Measurements from ENCODE around the gene CDK5RAP3.
A peak's percentile ranks its signal among the peaks of the same experiment; 100 is the strongest.

Gene CDK5RAP3

DNA sequence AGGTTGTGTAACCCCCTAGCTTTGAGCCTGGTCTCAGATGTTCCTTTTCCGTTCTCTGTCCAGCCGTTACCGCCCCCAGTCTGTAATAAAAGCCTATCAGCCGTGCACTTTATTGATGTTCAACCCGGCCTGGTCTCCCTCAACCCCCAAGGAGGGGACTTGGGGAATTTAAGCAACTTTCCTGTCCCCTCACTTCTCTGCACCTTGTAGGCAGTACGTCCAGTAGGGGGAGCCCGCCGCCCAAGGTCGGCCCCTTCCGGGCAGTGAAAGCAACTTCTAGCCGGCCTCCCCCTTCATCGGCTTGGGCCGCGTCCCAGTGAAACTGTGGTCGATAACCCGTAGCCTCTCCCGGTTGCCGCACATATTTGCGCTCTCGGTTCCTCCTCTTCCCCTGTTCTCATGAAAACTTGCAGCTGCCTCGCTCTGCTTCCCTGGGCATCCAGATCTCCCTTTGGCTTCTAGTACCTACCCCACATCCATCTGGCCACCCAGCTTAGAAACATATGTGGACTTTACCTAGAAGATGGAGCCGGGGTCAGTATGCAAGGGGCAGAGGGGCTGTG lies 21.6 kb upstream of the CDK5RAP3 start:
- DNase-seq: peak; percentile 66

DNA sequence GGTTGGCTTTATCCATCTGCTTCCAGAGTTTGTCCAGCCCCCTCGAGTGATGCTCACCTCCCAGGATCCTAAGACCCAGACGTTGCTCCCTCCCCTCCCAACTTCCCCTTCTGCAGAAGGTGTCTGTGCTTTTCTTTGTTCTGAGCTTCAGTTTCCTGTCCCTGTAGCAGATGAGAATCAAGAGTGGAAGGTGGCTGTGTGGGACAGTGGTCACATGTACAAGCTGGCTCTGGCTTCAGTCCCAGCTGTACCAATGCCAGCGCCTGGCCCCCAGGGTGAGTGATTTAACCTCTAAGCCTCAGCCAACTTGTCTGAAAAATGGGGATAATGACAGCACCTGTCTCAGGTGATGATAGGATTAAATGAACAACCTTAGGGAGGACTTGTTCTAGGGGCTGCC lies 21.0 kb upstream of the CDK5RAP3 start:
- no peak for DNase-seq

DNA sequence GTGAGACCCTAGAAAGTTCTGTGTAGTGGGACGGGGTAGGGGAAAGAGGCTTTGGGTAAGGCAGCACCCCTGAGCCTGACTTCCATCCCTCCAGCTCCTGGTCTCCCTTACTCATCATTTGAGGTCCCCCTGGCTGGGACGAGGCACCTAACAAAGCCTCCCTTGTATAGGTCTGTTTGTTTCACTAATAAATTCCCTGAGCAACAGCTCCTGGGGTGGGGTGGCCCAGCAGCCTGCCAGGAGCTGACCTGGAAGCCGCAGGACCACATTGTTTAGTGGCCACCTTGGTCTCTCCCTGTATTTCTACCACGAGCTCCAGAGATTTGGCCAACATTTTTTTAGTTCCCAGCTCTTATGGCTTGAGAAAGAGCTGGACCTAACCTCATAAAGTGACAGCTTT lies 20.5 kb upstream of the CDK5RAP3 start:
- no peak for DNase-seq

DNA sequence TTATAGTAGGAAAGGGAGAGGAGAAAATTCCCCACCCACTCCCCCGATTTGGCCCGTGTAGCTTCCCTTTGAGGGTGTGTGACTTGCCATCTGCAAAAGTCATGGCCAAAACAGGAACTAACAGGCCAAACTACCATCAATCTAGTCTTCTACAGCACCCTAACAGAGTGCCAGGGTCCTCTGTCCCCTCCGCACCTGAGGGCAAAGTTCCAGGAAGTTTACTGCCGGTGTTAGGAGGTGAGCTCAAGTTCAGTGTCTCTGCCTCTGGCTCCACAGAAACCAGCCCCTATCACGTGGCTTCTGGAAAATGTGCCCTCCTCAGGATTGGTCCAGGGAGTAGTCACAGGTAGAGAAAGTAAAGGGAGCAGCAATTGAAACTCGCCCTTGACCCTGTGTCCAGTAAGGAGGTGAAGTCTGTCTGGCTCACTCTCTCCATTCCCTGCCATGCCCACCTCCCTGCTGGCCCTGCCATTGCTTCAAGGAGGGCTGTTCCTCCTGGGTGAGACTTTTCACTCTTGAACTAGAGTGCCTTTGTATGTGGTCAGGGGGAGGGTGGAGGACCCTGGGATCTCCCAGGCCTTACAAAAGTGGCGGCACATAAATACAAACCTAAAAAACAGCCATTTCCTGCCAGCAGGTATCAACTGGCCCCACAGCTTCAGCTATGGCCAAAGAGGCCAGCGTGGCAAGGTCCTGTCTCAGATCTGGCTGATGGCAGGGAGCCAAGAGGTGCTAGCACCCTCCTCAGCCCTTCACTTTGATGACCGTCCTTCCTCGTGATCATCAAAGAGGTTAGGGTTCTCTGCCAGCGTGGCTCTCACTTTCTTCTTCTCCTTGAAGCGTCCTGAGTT lies 18.5 kb upstream of the CDK5RAP3 start:
- DNase-seq: no peak

DNA sequence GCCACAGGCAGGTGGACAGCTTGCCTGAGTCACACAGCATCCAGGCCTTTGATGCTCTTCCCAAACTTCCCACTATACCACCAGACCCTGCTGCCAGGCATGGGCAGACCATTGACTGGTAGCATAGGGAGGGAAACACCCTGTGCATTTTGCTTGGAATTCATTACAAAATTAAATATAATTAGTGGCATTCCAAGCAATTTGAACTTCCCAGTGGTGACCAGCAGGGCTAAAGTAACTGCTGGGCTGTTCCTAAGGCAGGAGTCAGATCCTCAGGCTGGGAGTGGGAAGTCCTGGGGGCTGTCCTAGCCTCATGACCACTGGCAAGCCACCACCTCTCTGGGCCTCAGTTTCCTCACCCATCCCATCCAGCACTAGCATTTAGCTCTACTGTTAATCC lies 17.0 kb upstream of the CDK5RAP3 start:
- DNase-seq: no peak

DNA sequence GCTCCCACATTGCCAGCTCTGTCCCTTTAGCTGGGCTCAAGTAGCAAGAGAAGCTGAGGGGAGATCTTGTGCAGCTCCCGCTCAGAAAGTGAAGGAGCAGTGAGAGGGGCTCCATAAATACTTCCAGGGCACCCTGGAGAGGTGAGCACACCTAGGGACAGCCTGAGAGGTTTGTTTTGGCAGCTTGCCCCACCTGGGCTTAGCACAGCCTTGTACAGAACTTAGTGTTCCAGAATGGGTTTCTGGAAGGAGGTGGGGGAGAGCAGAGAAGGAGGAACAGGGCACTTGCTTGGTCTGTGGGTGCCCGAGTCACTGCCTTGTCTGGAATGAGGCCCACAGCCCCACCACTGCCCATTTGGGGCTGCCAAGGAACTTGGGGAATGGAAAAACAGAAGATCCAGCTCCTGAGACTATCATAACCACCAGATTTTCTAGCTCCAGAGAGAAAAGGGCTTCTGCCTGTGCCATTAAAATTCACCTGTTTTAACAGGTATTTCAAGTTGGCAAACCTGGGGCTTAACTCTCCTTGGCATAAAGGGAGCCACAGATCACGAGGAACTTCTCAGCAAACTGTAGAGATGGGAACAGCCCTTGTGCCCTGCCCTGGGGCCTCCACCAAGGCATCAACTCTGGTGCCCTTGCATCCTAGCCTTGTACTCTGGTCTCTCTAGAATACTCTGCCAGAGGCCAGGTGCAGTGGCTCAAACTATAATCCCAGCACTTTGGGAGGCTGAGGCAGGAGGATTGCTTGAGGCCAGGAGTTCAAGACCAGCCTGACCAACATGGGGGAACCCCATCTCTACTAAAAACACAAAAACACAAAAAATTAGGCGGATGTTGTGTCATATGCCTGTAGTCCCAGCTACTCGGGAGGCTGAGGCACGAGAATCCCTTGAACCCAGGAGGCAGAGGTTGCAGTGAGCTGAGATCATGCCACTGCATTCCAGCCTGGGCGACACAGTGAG lies 15.1 kb upstream of the CDK5RAP3 start:
- no peak for DNase-seq

DNA sequence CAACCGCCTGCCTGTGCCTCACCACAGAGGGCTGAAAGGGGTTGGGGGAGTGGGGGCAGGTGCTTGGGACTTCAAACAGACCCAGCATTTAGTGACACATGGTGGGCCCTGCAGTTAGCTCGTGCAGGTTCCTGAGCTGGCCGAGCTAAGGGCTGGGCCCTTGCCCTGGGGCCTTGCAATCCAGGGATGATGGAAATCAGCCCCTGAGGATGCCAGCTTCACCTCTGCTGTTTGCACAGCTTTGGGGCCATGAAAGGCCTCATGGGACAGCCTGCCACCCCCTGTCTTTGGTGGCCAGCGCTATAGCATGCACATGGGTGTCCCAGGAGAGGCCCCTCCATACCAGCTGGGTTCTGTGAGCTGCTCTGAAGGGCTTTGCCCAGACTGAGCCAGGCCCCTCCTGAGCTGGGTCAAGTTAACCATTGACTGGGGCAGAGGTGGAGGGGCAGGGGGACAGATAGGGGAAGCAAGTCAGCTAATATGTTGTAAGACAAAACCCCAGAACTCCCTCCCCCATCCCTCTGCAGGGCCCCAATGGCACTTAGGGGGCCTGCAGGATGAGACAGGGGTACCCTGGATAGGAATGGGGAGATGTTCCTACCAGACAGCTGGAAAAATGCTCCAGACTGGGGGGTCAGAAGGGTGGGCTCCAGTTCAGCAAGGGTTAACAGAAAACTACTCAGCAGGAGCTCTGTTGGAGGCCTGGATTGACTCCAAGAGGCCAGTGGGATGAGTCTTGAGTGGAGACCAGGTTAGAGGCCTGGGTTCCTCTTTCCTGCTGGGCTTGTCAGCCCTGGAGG lies 13.9 kb upstream of the CDK5RAP3 start:
- peak; percentile 30 for DNase-seq

DNA sequence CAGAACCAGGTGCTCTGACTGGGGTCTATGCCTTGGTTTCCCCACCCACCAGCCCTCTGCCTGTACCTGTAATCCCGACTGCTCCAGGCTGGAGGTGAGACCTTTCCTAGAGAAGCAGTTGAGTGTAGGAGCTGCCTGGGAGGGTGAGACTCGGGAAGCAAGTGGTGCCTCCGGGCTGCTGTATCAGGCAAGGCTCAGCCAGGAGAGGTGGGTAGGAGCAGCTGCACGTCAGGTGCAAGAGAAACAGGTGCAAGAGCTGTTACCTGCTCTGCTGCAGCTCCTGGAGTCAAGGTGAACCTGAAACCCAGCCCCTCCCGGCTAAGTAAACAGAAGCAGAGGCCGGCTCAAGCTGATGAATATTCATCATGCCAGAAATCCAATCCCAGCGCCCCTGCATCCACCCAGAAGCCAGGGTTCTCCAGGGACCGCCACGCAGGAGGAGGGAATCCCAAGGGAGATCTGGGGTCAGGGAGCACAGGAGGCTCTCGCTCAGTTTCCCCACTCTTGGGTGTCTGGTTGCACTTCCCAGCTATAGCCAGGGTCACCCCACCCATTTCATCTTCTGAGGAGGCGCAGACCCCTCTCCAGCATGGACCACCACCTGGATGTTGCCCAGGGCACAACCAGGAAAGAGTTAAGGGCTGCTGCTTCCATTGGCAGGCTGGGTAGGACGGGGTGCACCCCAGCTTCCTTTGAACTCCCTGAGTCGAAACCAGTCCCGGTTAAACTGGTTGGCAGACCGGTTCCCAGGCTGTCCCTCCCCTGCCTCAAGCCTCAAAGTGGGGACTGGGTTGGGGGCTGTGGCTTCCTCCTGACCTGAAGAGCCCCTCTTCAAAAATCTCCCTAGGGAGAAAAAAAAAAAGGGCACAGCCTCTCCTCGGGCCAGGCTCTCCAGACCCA lies 13.1 kb upstream of the CDK5RAP3 start, which contains the start of gene PRR15L:
TSS of gene PRR15L (minus strand) at position 293 of the 900 bp plus-strand sequence. CDS start 4,649 bp downstream, outside the sequence.
- peak; percentile 30 for DNase-seq

DNA sequence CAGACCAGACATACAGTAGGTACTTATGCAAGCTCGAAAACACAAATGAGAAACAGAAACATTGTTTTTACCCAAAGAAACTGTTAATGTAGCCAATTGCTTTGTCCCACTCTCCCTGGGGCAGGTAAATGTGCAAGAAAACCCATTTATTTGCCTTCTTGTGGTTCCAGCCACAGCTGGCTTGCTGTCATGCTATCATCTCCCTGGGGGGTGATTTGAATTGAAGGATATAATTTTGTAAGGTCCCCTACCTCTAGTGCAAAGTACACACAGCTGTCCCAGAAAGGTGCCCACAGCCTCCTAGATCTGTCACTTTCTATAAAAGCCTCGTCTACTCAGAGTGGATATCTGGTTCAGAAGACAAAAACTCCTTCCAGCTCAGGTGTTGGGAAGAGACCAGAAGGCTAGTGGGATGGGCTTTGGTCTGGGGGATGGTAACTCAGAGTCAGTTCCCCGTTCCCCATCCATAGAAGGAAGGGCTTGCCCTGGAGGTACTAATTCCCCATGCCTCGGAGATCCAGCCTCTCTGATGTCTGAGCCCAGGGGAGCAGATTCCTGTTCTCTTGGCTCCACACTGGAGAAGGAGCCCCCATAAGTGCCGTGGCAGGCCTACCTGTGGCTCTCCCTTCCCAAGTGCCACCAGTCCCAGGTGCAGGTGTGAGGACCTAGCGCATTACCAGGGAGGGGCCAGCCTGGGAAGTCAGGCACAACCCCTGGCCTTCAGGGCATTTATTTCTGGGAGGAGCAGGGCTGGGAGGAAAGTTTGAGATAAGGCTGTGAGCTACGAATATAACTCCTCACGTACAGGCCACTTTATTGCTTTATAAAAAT lies 10.9 kb upstream of the CDK5RAP3 start:
- DNase-seq: peak; percentile 27

DNA sequence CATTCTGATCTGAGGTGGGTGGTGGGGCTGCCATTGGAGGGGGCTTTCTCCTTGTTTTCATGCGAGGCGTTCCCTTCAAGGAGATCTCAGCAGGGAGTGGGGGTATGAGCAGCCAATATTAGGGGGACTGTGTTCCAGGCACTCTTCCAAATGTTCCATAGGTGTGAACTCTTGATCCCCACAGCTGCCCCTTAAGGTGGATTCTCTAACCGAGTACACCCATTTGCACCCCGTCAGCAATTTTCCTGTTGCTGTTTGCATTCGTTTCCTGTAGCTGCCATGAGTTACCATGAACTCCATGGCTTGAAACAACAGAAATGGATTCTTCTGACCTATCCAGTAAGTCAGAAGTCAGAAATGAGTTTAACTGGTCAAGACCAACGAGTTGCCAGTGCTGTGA lies 9.5 kb upstream of the CDK5RAP3 start:
- DNase-seq: no peak

DNA sequence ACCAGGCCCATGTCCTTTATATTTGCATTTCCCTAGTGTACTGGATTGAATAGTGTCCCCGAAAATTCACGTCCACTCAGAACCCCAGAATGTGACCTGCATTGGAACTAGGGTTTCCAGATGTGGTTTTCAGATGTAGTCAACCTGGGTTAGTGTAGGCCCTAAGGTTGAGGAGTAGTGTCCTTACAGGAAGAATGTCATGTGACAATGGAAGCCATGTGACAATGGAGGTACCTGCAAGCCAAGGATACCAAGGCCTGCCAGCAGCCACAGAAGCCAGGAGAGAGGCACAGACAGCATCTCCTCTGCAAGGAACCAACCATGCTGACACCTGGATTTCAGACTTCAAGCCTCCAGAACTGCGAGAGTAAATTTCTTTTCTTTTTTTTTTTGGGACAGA lies 8.0 kb upstream of the CDK5RAP3 start:
- DNase-seq: no peak

DNA sequence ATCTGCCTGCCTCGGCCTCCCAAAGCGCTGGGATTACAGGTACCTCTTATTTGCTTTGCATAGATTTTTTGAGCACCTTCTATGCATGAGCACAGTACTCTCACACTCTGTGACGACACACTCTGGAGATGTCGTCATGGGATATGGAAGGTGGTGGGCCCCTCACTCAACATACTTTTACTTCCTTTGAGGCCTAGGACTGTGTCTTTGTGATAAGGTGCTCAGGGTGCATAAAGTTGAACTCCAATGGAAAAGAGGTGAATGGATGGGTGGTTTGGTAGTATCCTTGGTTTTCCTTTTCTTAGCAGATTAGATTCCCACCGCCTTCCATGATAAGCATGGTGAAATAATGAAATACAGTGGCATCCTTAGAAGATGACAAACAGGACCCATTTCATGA lies 6.1 kb upstream of the CDK5RAP3 start:
- DNase-seq: no peak

DNA sequence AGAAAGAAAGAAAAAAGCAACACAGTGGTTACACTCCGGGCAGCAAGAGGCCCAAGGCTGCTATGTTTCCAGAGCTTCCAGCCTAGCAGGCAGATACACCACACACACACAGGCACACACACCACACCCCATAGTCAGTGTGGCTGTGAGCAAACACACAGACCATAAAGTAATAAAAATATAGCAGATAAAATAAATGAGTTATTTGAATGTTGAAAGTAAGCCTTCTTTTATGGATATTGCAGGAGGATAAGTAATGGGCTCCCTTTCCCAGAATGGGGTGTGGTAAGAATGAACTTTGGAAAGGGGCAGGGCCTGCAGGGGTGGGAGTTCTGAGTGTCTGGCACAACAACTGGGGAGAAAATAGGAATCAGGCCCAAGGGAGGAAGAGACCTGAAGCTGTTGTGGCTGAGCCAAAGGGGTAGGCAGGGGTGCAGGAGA lies 4.8 kb upstream of the CDK5RAP3 start:
- no peak for DNase-seq

DNA sequence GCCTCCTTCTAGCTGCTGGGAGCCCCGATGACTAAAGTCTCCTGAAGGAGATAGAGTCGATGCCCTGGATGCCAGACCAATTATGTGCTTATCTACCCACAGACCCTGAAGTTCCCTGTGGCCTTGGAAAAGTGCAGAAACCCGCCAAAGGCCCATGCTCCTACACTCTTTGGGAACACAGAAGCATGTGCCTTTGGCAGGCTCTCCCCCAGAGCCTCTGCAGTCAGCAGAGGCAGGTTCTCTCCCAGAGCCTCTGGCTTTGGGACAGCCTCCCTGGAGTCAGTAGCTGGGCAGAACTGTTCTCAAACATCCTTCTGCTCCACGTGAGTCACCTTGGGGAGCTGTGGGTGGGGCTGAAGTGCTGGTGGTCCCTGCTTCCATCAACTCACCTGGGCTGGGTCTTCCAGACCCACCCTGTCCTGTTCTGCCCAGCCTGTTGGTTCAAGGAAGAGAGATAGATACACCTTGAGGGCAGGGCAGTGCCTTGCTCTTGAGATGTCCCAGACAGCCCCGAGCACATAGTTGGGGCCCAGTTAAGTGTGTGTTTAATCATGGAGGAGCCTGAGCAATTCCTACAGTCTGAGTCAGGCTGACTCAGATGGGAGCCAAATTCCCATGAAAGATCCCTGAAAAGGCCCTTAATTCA lies 3.2 kb upstream of the CDK5RAP3 start:
- DNase-seq: no peak

DNA sequence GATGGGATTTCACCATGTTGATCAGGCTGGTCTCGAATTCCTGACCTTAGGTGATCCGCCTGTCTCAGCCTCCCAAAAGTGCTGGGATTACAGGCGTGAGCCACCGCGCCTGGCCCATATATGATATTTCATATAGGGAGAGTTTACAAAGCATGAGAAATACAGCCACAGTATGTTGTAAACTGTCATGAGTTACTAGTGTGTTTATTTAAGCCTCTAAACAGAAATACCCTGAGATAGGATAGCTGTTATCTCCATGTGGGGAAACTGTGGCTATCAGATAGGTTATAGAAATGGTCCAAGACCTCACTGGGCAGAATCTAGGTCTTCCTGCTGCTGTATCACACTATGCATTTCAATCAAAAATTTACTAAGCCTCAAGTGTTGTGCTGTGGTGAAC lies 2.1 kb upstream of the CDK5RAP3 start:
- no peak for DNase-seq

DNA sequence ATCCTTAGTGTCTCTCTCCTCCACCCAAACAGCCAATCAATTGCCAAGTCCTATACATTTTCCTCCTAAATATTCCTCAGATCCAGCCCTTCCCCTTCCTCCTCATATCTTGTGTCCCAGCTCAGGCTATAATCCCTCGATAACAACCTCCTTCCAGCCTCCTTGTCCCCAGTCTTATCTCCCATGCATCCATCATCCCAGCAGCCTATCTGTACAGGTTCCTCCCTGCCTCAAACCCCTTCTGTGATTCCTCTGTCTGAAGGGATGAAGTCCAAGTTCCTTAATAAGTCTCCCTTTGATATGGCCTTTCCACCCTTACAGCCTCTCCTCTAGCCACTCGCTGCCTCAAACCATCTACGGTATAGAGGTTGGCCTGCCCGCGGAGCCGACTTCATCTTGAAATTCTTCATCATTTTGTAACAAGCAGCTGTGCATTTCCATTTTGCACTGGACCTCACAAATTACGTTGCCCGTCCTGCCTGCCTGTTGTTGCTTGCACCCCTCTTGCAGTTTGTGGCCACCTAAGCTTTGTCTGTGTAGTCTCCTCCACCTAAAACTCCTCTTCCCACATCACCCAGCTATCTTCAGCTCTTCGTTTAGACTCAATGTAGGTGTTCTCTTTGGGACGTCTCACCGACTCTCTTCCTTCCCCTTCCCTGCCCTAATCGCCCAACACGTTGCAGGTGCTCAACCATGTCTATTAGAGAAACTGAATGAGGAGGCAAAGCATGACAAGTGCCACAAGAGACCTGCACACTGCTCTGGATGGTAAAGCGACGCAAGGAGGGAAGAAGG lies 786 bp upstream of the CDK5RAP3 start:
- no peak for DNase-seq

DNA sequence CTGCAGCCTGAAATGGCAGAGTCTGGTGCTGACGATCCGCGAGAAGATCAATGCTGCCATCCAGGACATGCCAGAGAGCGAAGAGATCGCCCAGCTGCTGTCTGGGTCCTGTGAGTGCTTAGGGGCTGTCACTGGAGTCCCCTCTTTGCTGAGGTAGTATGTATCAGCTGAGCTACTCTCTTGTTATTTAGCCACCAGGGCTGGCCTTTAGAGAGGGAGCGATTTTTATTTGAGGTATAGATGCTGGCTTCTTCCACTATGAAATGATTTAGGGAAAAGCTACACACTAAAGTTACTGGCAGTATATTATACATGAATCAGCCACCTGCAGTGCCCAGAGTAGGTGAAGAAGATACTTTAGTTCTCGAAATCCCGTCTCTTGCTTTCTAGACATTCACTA lies 2.6 kb downstream of the CDK5RAP3 start:
- no peak for DNase-seq

DNA sequence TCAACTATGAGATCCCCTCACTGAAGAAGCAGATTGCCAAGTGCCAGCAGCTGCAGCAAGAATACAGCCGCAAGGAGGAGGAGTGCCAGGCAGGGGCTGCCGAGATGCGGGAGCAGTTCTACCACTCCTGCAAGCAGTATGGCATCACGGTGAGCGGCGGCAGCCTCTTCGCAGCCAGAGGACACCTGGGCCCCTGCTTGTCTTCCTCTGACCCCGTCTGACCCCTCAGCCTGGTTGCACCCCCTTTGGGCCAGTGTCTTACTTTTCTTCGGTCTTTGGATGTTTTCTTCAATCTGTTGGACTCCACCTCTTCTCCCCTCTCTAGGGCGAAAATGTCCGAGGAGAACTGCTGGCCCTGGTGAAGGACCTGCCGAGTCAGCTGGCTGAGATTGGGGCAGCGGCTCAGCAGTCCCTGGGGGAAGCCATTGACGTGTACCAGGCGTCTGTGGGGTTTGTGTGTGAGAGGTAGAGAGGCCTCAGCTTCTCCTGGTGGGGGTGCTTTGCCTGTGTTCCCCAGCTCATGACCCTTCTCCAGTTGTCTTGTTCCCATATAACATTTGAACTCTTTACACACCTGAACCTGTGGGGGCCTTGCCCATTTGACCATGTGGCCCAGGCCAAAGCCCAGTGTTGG lies 4.4 kb downstream of the CDK5RAP3 start:
- no peak for DNase-seq

DNA sequence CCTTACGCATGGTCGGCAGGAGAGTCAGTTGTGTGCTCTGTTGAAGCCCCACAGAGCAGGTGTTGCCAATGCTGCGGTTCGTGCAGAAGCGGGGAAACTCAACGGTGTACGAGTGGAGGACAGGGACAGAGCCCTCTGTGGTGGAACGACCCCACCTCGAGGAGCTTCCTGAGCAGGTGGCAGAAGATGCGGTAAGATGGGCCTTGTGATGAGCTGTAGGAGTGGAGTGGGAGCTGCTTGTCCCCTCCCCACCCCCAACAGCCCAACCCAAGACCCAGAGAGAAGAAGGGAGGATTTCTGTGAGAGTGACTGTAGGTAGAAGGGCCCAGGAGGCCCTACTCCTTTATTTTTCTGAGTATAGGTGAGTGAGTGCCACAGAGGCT lies 4.9 kb downstream of the CDK5RAP3 start:
- DNase-seq: no peak

All from NCI-H1092 treated with DMSO at 0.1 percent for 48 hours (cell line).